22Rv1 (cell line): ENCODE data around the gene ZFHX3.

ENCODE experiments used
- H3K27ac ChIP-seq: fragments of 450-650 bp; 2 replicates; pipeline ENCODE4 v1.5.1; 2017
- CTCF ChIP-seq: fragments of 450-650 bp; IDR thresholded peaks from 2 replicates; pipeline ENCODE4 v1.5.1; 2017; ENCODE audit warnings: mild to moderate bottlenecking
- ZFX ChIP-seq: fragments of 450-650 bp; IDR thresholded peaks from 2 replicates; pipeline ENCODE4 v1.6.1; 2017; ENCODE audit warnings: antibody characterized with exemption, borderline replicate concordance

Gene ZFHX3

GRCh38 chr16:72946063-72946462 is 101.9 kb downstream of the ZFHX3 start:
- H3K27ac ChIP-seq, result no peak overlapping the region
- TF ChIP-seq ZFX (no peak), CTCF (no peak)

GRCh38 chr16:72945611-72946010 is 102.3 kb downstream of the ZFHX3 start:
- no peak overlapping the region for H3K27ac ChIP-seq
- TF ChIP-seq ZFX (no peak), CTCF (no peak)

- no peak overlapping the region for H3K27ac ChIP-seq
- TF ChIP-seq ZFX, result no peak
- no peak for TF ChIP-seq CTCF
Measured at GRCh38 chr16:72944757-72945485, 103.0 kb downstream of the ZFHX3 start.

- no peak overlapping the region for H3K27ac ChIP-seq
- TF ChIP-seq CTCF, result no peak
- no peak for TF ChIP-seq ZFX
Measured at GRCh38 chr16:72942021-72942420, 105.9 kb downstream of the ZFHX3 start.

- H3K27ac ChIP-seq, result no peak overlapping the region
- TF ChIP-seq ZFX (no peak), CTCF (no peak)
Measured at GRCh38 chr16:72940886-72941285, 107.0 kb downstream of the ZFHX3 start.

- TF ChIP-seq ZFX, result no peak
- TF ChIP-seq CTCF, result peak; percentile 27
- H3K27ac ChIP-seq, result no peak overlapping the region
Measured at GRCh38 chr16:72939247-72939646, 108.7 kb downstream of the ZFHX3 start.

- TF ChIP-seq ZFX (no peak), CTCF (no peak)
- no peak overlapping the region for H3K27ac ChIP-seq
Measured at GRCh38 chr16:72938795-72939164, 109.1 kb downstream of the ZFHX3 start.
